HepG2 (cell line): Measurements from ENCODE around the gene TMEM95. TPM values are rescaled to one million over a fixed set of nuclear protein-coding genes. Genes with fewer than 3 reads are reported as not detected.

Experiments
- CENPT ChIP-seq: sonication (generic); formaldehyde crosslinking; IDR thresholded peaks from 2 replicates; pipeline ENCODE4 v1.8.0; 2022; ENCODE audit warnings: low read depth, mild to moderate bottlenecking, moderate library complexity, missing genetic modification reagents
- E2F1 ChIP-seq: sonication (generic); formaldehyde crosslinking; IDR thresholded peaks from 2 replicates; pipeline ENCODE4 v1.5.0; 2020; ENCODE audit warnings: missing genetic modification reagents
- FOSL2 ChIP-seq: sonication (generic); formaldehyde crosslinking; IDR thresholded peaks from 2 replicates; pipeline ENCODE4 v1.4.0; 2020; ENCODE audit warnings: missing genetic modification reagents
- HDAC2 ChIP-seq: sonication (generic); formaldehyde crosslinking; IDR thresholded peaks from 2 replicates; pipeline ENCODE4 v1.4.0; 2020; ENCODE audit warnings: missing genetic modification reagents
- HINFP ChIP-seq: sonication (generic); formaldehyde crosslinking; IDR thresholded peaks from 2 replicates; pipeline ENCODE4 v1.4.0; 2020; ENCODE audit warnings: low read depth, mild to moderate bottlenecking, missing genetic modification reagents
- RARA ChIP-seq: IDR thresholded peaks from 2 replicates; pipeline ENCODE4 v1.6.1; 2016; ENCODE audit warnings: missing genetic modification reagents, missing compliant biosample characterization
- REPIN1 ChIP-seq: sonication (generic); formaldehyde crosslinking; IDR thresholded peaks from 2 replicates; pipeline ENCODE4 v1.8.0; 2022; ENCODE audit warnings: missing genetic modification reagents, low read depth, mild to moderate bottlenecking, borderline replicate concordance
- SKIL ChIP-seq: sonication (generic); formaldehyde crosslinking; IDR thresholded peaks from 2 replicates; pipeline ENCODE4 v1.8.0; 2022; ENCODE audit warnings: missing genetic modification reagents, mild to moderate bottlenecking, moderate library complexity, borderline replicate concordance
- SP2 ChIP-seq: sonication (generic); formaldehyde crosslinking; IDR thresholded peaks from 2 replicates; pipeline ENCODE4 v1.5.1; 2020; ENCODE audit warnings: mild to moderate bottlenecking, missing genetic modification reagents
- THAP8 ChIP-seq: sonication (generic); formaldehyde crosslinking; IDR thresholded peaks from 2 replicates; pipeline ENCODE4 v1.5.1; 2020; ENCODE audit warnings: missing genetic modification reagents, mild to moderate bottlenecking, borderline replicate concordance
- TIGD3 ChIP-seq: sonication (generic); formaldehyde crosslinking; IDR thresholded peaks from 2 replicates; pipeline ENCODE4 v1.5.1; 2020; ENCODE audit warnings: mild to moderate bottlenecking, missing genetic modification reagents, borderline replicate concordance
- TSC22D2 ChIP-seq: sonication (generic); formaldehyde crosslinking; IDR thresholded peaks from 2 replicates; pipeline ENCODE4 v1.5.1; 2020; ENCODE audit warnings: missing genetic modification reagents, mild to moderate bottlenecking, borderline replicate concordance
- YEATS2 ChIP-seq: sonication (generic); formaldehyde crosslinking; IDR thresholded peaks from 2 replicates; pipeline ENCODE4 v1.4.0; 2020; ENCODE audit warnings: missing genetic modification reagents, borderline replicate concordance
- ZMYM3 ChIP-seq: sonication (generic); formaldehyde crosslinking; IDR thresholded peaks from 2 replicates; pipeline ENCODE4 v1.5.1; 2020; ENCODE audit warnings: mild to moderate bottlenecking, missing genetic modification reagents
- ZNF546 ChIP-seq: sonication (generic); formaldehyde crosslinking; conservative IDR thresholded peaks from 2 replicates; pipeline ENCODE4 v1.8.1; 2023; ENCODE audit warnings: mild to moderate bottlenecking, missing genetic modification reagents
- ZNF574 ChIP-seq: sonication (generic); formaldehyde crosslinking; IDR thresholded peaks from 2 replicates; pipeline ENCODE4 v1.4.0; 2020; ENCODE audit warnings: missing genetic modification reagents
- ZNF879 ChIP-seq: sonication (generic); formaldehyde crosslinking; IDR thresholded peaks from 2 replicates; pipeline ENCODE4 v1.8.1; 2023; ENCODE audit warnings: missing genetic modification reagents
- polyA plus RNA-seq, 8 experiments: library from polyadenylated mRNA; depleted of rRNA in 3 of 8; stranded (reverse) in 7 of 8; unstranded in 1 of 8; fragments of >200 nt; fragmentation: Illumina TruSeq in 4 of 8; extraction: Trizol in 4 of 8; gene quantifications; 2 replicates each; pipeline versions ENCODE4 v1.2.1 to v1.2.3, GENCODE V29; 2011 to 2016; ENCODE audit warnings: low read depth in 4 of 8, missing spikeins in 1 of 8, mixed read lengths in 1 of 8; ENCODE audit not compliant: insufficient read depth in 1 of 8
- total RNA-seq, 5 experiments: library from RNA; depleted of rRNA; stranded (reverse); fragments of >200 nt; fragmentation: Illumina TruSeq; extraction: Trizol; gene quantifications; 2 replicates each; pipeline ENCODE4 v1.2.3, GENCODE V29; 2016; ENCODE audit warnings: low read depth in 1 of 5

TMEM95 gene
- total and polyA plus RNA-seq, 2 of the 13 experiments (the other 11 are each of a cell fraction or from before 2014, with no cell fraction given), result not detected

GRCh38 chr17:7314719-7315569 is 40.0 kb upstream of the TMEM95 start, which contains the start of gene GPS2 (continued):
- peak; percentile 52; the same call in 1 of the 2 replicates for TF ChIP-seq SKIL (CRISPR knock-in tag)
- peak; percentile 75; the same call in 1 of the 2 replicates for TF ChIP-seq HDAC2
- peak; percentile 75 for TF ChIP-seq E2F1 (CRISPR knock-in tag)
- TF ChIP-seq CENPT (CRISPR knock-in tag), result no peak; the same call in 1 of the 2 replicates
- peak; percentile 49 for TF ChIP-seq FOSL2
- no peak for TF ChIP-seq TIGD3 (CRISPR knock-in tag)
- TF ChIP-seq YEATS2 (CRISPR knock-in tag), result peak; percentile 89
- TF ChIP-seq REPIN1 (CRISPR knock-in tag), result peak; percentile 92
- TF ChIP-seq TSC22D2, result peak; percentile 86; the same call in 1 of the 2 replicates
- no peak for TF ChIP-seq THAP8 (CRISPR knock-in tag)
- TF ChIP-seq SP2 (CRISPR knock-in tag), result peak; percentile 80
- peak; percentile 62; the same call in 1 of the 2 replicates for TF ChIP-seq ZNF546 (CRISPR knock-in tag)
- TF ChIP-seq ZNF574 (CRISPR knock-in tag), result peak; percentile 97
- peak; percentile 65; the same call in 1 of the 2 replicates for TF ChIP-seq HINFP
- no peak for TF ChIP-seq ZNF879 (CRISPR knock-in tag)
- TF ChIP-seq ZMYM3 (CRISPR knock-in tag), result no peak
- TF ChIP-seq RARA, result 0 out of 2 replicates have a peak, but pooled peaks have one; percentile 24
